ENCODE measurements around the gene CLDN8.

The CLDN8 gene

DNA sequence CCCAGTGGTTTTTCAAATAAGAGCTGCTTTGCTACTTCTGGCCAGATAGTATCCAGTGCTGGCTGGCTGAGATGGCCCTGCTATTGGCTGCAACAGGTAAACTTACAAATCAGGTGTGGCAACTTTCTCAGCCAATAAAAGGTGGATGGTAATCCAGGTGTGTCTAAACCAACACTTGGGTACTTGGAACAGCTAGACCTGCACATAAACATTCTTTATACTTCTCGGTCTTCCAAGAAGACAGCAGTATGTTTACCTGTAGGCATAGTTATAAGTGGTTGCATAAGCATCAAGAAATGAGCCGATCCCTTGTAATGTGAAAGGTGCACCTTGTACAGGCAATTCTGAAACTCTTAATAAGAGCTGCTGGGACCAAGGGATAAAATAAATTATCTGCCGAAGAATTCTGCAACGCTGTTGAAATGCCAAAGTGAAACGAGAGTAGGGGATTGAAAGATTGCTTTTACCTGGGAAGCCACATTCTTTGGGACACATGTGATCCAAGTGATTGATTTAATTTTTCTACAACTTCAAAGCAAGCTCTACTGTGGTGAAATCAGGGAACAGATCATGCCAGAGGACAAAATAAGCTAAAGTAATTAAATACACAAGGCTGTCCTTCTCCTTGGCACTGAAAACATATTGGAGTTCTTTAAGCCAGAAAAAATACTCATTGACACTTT is at the start of gene CLDN8:
CLDN8 (minus strand) TSS at position 57 of the 683 bp plus-strand sequence. CDS start 172 bp downstream, outside the sequence.
- no peak for DNase-seq (ENCODE audit: low spot score)

DNA sequence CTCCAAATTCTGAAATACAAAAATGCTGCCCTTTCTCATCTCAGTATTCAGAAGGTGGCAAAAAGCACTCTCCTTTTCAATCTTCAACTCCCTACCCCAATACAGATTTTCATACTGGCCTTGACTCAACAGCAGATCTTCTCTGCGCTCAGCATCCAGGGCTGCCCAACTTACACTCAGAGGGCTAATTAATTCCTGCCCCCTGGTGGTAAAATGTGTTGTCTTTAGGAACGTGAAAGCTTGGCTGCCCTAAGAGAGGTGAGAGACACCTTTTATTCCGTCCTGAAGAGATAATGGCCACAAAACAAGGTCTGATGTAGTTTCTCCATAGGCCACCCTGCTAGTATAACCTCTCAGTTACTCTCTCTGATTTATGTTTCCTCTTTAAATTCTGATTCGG is 41.9 kb upstream of the CLDN8 start:
- DNase-seq (ENCODE audit: low spot score): peak; percentile 5

DNA sequence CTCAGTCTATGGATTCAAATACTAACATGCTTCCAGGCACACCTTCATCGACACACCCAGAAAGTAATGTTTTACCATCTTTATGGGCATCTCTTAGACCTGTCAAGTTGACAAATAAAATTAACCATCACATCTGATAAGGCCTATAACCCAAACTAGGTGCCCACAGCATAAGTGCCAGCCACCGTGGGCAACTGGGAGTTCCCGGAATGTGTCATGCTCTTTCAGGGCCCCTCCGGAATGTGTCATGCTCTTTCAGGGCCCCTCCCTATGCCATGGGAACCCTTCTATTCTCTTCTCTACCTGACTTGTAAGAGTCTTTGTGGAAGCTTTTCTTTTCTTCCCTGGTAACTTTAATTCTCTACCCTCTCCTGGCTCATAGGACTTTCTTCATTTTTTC is 40.2 kb upstream of the CLDN8 start:
- DNase-seq (ENCODE audit: low spot score): no peak

DNA sequence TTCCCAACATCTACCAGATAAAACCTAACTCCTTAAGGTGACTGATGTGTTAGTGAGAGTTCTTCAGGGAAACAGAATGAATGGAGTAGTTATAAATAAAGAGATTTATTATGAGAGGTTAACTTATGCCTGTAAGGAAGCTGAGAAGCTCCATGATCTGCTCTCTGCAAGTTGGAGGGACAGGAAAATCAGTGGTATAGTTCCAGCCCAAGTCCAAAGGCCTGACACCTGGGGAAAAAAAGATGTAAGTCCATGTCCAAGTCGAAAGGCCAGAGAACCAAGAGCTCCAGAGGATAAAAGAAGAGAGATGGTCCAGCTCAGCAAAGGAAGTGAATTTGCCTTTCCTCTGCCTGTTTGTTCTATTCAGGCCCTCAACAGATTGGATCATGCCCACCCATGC is 39.8 kb upstream of the CLDN8 start:
- no peak for DNase-seq (ENCODE audit: low spot score)

DNA sequence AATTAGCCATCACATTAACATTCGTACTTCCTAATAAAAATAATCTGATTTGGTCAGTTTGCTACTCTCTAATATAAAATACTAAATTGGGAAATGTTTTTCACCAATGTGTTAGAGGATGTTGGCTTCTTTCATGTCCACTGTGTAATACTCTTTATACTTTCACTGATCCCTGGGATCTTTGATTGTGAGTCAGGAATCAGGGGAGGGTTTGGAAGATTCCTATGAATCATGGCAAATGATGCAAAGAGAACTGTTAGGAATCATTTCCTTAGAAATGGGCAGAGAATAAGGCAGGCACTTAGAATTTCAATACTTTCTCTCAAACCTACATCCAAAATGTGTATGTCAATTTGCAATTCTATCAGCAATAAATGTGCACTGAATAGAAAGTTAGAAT is 35.9 kb upstream of the CLDN8 start:
- DNase-seq (ENCODE audit: low spot score): no peak

- no peak for DNase-seq (ENCODE audit: low spot score)
These were observed 34.0 kb upstream of the CLDN8 start for GRCh38 chr21:30249936-30250335.

GRCh38 chr21:30248844-30249243 is 32.9 kb upstream of the CLDN8 start:
- DNase-seq (ENCODE audit: low spot score): no peak

- DNase-seq (ENCODE audit: low spot score): no peak
These were observed 29.2 kb upstream of the CLDN8 start for GRCh38 chr21:30245061-30245460.

GRCh38 chr21:30243691-30244090 is 27.8 kb upstream of the CLDN8 start:
- no peak for DNase-seq (ENCODE audit: low spot score)

DNA sequence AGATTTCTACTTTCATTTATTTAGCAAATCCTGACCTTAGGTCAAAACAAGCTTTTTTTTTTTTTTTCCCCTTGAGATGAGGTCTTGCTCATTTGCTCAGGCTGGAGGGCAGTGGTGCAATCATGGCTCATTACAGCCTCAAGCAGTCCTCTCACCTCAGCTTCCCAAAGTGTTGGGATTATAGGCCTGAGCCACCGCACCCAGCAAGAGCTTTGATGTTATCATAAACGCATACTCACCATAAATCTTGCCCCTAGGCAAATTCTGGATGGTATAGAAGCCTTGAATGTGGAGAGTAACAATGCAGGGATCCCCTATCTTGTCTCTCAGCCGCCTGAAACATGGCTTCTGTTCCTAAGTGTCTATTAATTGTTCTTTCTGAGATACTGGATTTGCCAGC is 24.8 kb upstream of the CLDN8 start:
- no peak for DNase-seq (ENCODE audit: low spot score)

GRCh38 chr21:30238168-30238567 is 22.3 kb upstream of the CLDN8 start:
- DNase-seq (ENCODE audit: low spot score): no peak

- DNase-seq (ENCODE audit: low spot score): no peak
These were observed 18.7 kb upstream of the CLDN8 start for GRCh38 chr21:30234643-30235042.

DNA sequence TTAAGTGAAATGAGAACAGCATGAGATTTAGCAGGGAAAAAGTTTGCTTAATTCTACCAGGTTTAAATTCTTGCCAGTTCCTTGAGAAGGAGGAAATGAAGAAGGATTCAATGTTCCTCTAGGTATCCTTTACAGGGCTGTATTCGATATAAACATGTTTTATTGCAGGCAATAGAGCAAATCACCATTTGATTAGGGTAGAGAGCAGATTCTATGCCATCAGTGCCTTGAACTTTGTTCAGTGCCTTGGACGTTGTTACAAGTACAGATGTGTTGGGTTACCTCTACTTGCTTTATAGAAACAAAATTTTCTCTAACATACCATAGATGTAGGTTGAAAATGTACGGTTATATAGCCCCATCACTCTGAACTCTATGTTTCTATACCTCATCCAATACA is 18.2 kb upstream of the CLDN8 start:
- DNase-seq (ENCODE audit: low spot score): no peak

DNA sequence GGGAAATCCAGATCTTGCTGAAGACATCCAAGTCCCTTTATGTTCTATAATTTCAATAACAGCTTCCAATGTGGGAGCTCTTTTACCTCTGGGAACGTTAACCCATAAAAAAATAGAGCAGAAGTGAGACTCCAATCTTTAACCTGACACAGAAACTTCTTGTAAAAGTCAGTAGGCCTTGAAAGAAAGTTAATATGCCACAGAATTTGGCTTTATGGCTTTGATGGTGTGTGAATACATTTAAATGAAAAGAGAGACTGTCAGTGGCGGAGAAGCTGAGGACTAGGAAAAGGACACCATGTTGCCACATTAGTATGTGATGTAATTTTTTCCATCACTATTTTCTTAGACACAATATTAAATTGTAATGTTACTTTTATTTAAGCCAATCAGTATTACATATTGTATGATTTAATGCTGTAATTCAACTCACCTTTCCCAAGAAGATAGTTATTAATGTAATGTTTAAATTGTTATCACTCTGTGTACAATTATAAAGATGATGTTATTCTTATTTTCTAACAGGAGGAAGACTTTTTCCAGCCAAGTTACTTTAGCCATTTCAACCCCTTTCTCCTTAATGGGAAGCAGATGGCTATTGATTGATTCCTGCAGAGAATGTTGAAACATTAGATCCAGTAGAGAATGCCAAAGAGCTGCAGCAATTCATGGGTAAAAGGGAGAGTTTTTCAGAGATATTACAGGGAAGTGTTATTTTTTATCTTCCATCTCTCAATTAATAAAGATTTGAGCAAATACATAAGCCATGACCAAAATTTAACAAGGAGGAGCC is 17.5 kb upstream of the CLDN8 start:
- DNase-seq (ENCODE audit: low spot score): no peak

DNA sequence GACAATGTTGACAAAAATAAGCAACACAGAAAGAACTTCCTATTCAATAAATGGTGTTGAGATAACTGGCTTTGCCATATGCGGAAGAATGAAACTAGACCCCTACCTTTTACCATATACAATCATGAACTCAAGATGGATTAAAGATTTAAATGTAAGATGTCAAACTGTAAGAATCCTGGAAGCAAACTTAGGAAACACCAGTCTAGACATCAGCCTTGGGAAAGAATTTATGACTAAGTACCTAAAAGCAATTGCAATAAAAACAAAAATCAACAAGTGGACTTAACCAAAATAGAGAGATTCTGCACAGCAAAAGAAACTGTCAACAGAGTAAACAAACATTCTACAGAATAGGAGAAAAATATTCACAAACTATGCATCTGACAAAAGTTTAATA is 16.1 kb upstream of the CLDN8 start:
- no peak for DNase-seq (ENCODE audit: low spot score)

- DNase-seq (ENCODE audit: low spot score): no peak
These were observed 11.9 kb upstream of the CLDN8 start for GRCh38 chr21:30227633-30228404.

DNA sequence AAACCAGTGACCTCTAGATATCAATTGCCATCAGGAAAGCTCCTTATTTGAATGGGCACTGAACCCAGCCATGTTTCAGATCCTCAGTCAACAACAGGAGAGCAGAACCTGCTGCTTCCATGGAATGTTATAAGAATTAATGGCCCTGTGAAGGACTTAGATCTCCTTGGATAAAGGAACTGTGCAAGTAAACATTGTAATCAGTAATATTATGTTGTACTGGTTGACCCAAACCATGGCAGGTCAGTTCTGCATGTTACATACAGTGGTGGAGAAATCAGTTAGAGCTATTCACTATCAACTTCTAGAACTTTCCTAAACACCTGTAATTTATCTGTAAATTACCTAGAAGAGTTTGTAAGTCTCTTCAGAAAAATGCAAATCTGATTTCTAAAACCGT is 11.2 kb upstream of the CLDN8 start:
- DNase-seq (ENCODE audit: low spot score): no peak

DNA sequence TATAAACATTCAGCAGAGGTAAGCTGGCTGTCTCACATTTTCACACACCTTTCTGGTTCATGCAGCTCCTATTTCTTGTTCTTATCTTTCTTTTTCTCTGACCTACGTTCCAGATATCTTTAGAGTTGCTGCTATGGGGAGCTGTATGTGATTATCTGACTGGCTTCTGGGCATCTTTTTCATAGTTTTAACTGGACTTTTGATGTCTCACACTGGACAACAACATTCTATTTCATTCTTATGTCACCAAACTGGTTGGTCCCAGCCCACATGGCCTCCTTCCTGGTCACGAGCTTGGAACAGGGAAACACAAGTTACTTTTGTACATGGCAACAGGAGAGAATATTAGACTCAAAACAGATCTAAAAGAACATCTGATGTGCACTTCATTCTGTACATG is 7.7 kb upstream of the CLDN8 start:
- no peak for DNase-seq (ENCODE audit: low spot score)

DNA sequence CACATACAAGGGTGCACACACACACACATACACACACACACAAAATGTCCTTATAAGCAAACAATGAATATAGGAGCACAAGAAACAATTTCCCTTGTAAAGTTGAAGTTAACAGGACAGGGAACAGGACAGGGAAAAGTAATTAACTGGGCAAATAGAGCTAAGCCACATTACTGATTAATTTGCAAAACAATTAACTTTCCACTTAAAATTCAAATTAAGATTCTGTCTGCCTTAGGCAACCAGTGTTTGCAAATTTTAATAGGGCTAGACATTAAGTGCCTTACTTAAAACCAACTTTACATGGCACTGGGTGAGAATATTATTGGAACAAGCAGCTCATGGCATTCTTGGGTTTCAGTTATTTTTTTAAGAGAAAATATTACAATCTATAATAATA is 6.8 kb upstream of the CLDN8 start:
- DNase-seq (ENCODE audit: low spot score): no peak

- DNase-seq (ENCODE audit: low spot score): no peak
These were observed 4.8 kb downstream of the CLDN8 start for GRCh38 chr21:30211071-30211470.

DNA sequence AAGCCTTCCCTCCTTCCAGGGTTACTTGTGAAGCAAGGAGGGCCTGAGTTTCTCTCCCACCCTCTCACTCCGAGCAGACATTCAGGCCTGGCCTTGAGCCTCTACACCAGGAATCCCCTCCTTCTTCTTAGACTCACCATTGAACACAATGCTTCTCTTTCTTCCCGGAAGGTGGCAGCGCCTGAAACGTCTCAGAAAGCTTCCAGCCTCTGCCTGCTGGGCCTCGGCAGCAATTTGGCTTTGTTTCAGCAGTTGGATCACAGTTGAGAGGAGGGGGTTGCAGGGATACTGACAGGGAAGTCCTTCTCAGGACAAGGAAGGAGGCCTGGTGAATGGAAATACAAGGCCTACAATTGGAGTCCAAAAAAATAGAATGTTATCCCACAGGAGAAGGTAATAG is 6.3 kb downstream of the CLDN8 start:
- DNase-seq (ENCODE audit: low spot score): no peak

DNA sequence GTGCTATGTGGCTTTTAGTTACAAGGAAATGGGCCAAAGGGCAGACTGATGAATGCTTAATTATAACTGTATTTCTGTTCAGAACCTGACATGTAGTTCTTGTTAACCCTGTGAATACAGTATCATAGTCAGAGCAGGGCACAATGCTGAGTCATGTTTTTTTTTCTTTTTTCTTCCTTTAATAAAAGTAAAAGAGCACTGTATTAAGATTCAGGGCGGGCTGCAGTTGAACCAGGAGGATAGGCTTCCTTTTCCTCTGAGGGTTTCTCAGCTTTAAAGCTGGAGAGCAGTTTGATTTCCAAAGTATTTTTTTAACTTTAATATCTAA is 8.7 kb downstream of the CLDN8 start:
- no peak for DNase-seq (ENCODE audit: low spot score)

DNA sequence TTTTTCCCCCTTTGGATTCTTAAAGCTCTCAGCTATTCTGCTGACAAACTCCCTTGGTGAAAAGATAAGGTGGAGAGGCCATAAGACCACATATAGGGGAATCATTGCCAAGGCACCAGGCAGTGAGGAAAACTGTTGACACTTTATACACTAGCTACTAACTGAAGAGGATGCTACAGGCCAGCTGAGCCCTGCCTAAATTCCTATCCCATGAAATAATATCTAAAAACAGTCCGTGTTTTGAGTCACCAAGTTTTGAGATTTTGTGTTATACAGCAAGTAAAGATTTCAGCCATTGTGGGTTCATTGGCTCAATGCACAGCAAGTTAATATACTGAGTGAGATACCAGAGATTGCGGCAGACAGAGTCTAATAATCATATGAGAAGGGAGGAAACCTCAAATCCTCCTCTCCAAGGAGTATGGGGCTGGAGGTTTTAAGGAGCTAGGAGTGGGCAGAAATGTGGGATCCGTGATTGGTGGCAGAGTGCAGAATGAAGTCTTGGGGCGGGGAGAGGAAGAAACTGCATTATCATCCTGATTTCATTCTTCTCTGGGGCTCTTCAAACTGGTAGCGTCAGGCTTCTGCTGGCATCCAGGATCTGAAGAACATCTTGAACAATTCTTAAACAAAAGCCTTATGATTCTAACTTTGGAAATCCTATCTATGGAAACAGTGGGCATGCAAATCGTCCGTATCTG is 9.2 kb downstream of the CLDN8 start:
- no peak for DNase-seq (ENCODE audit: low spot score)

Data from activated CD4-positive, alpha-beta T cell treated with anti-CD3 and anti-CD28 coated beads, Interleukin-2, Interleukin-4, amounts not matched to agents 100 ng/mL and 50 ng/mL, durations not matched to agents 16 hours and 8 hours (primary cell).